HuH-7.5 (cell line): ENCODE results near the gene CYBA.

ENCODE experiments used
- DNase-seq: peaks from one replicate; pipeline ENCODE4 v3.0.0; 2011; ENCODE audit warnings: low spot score

CYBA gene

GRCh38 chr16:88662843-88663606 is 12.2 kb upstream of the CYBA start, which contains the start of gene MVD:
MVD (minus strand) TSS chr16:88663091; CDS start chr16:88663080, 11 bp downstream.
- peak; percentile 100 for DNase-seq

GRCh38 chr16:88662222-88662842 is 11.5 kb upstream of the CYBA start:
- no peak for DNase-seq

- no peak for DNase-seq
These were observed 10.6 kb upstream of the CYBA start for GRCh38 chr16:88661468-88661867.

- no peak for DNase-seq
These were observed 8.3 kb upstream of the CYBA start for GRCh38 chr16:88659160-88659559.

- no peak for DNase-seq
These were observed 7.9 kb upstream of the CYBA start for GRCh38 chr16:88658714-88659113.

GRCh38 chr16:88657371-88657770 is 6.5 kb upstream of the CYBA start:
- DNase-seq: no peak

- DNase-seq: no peak
These were observed 5.6 kb upstream of the CYBA start for GRCh38 chr16:88656291-88656980.

GRCh38 chr16:88655733-88656281 is 5.0 kb upstream of the CYBA start:
- DNase-seq: no peak

- DNase-seq: no peak
These were observed 4.3 kb upstream of the CYBA start for GRCh38 chr16:88655053-88655732.

- DNase-seq: no peak
These were observed 3.7 kb upstream of the CYBA start for GRCh38 chr16:88654363-88655052.

- no peak for DNase-seq
These were observed 2.9 kb upstream of the CYBA start for GRCh38 chr16:88653596-88654362.

- no peak for DNase-seq
These were observed 2.2 kb upstream of the CYBA start for GRCh38 chr16:88653101-88653500.

- DNase-seq: no peak
These were observed 1.9 kb upstream of the CYBA start for GRCh38 chr16:88652762-88653063.

- DNase-seq: no peak
These were observed 1.3 kb upstream of the CYBA start for GRCh38 chr16:88651989-88652761.

GRCh38 chr16:88651276-88651988 is 579 bp upstream of the CYBA start:
- peak; percentile 99 for DNase-seq

GRCh38 chr16:88649924-88650748 is 717 bp downstream of the CYBA start:
- peak; percentile 86 for DNase-seq

- no peak for DNase-seq
These were observed 1.5 kb downstream of the CYBA start for GRCh38 chr16:88649195-88649923.
